WTC11 (cell line): Measurements from ENCODE around the gene PTPRT. TPM values are rescaled to one million over a fixed set of nuclear protein-coding genes. Genes with fewer than 3 reads are reported as not detected.

ENCODE experiments used
- ATAC-seq: fragments of 200-7000 bp; cut with Tn5 transposase; 2 replicates; pipeline ENCODE4 v1.10.0; 2021; ENCODE audit warnings: mild to moderate bottlenecking, moderate library complexity
- CTCF ChIA-PET: fragments of 300-600 bp; sonication (Branson Sonifier 250); formaldehyde crosslinking; loops from one replicate; lab custom pipeline; 2021; ENCODE audit warnings: antibody characterized with exemption; lab: Charles Lee
- POLR2A ChIA-PET: fragments of 350-600 bp; sonication (Branson Sonifier 250); formaldehyde crosslinking; loops from one replicate; lab custom pipeline; 2021; ENCODE audit warnings: antibody characterized with exemption; lab: Charles Lee
- DNase-seq: peaks from one replicate; pipeline ENCODE4 v3.0.0; 2021; ENCODE audit warnings: low spot score
- H3K27ac Mint-ChIP-seq: 2 replicates; pipeline ENCODE4 v1.8.0; 2021; ENCODE audit warnings: mixed read lengths
- H3K27me3 Mint-ChIP-seq: 2 replicates; pipeline ENCODE4 v1.8.0; 2021; ENCODE audit warnings: low read depth, mild to moderate bottlenecking, moderate library complexity, mixed read lengths
- H3K36me3 Mint-ChIP-seq: 2 replicates; pipeline ENCODE4 v1.8.0; 2021; ENCODE audit warnings: mixed read lengths
- H3K4me1 Mint-ChIP-seq: 2 replicates; pipeline ENCODE4 v1.8.0; 2022; ENCODE audit warnings: mixed read lengths
- H3K4me3 Mint-ChIP-seq: 2 replicates; pipeline ENCODE4 v1.8.0; 2021; ENCODE audit warnings: mild to moderate bottlenecking, moderate library complexity, mixed read lengths
- H3K9me3 Mint-ChIP-seq: 2 replicates; pipeline ENCODE4 v1.8.0; 2021; ENCODE audit warnings: mixed read lengths
- NFATC4 ChIP-seq: fragments of 250-450 bp; sonication (Bioruptor Pico); IDR thresholded peaks from 2 replicates; pipeline ENCODE4 v1.9.0; 2021; ENCODE audit warnings: mild to moderate bottlenecking
- NR1H2 ChIP-seq: sonication (generic); formaldehyde crosslinking; IDR thresholded peaks from 2 replicates; pipeline ENCODE4 v1.9.0; 2021; ENCODE audit warnings: mild to moderate bottlenecking, moderate library complexity, missing genetic modification reagents
- RELA ChIP-seq: sonication (generic); formaldehyde crosslinking; IDR thresholded peaks from 2 replicates; pipeline ENCODE4 v1.8.1; 2022; ENCODE audit warnings: missing genetic modification reagents, mild to moderate bottlenecking, borderline replicate concordance
- TEAD1 ChIP-seq: sonication (generic); formaldehyde crosslinking; IDR thresholded peaks from 2 replicates; pipeline ENCODE4 v1.8.0; 2022; ENCODE audit warnings: mild to moderate bottlenecking, missing genetic modification reagents
- TEAD4 ChIP-seq: sonication (generic); formaldehyde crosslinking; IDR thresholded peaks from 2 replicates; pipeline ENCODE4 v1.8.0; 2022; ENCODE audit warnings: mild to moderate bottlenecking, missing genetic modification reagents
- TP53 ChIP-seq: sonication (generic); formaldehyde crosslinking; IDR thresholded peaks from 2 replicates; pipeline ENCODE4 v1.8.1; 2023; ENCODE audit warnings: mild to moderate bottlenecking, missing genetic modification reagents
- ZNF121 ChIP-seq: sonication (generic); formaldehyde crosslinking; IDR thresholded peaks from 2 replicates; pipeline ENCODE4 v1.8.0; 2023; ENCODE audit warnings: missing genetic modification reagents
- ZNF232 ChIP-seq: sonication (generic); formaldehyde crosslinking; IDR thresholded peaks from 2 replicates; pipeline ENCODE4 v1.8.0; 2022; ENCODE audit warnings: mild to moderate bottlenecking, missing genetic modification reagents
- total RNA-seq: library from RNA; stranded (reverse); gene quantifications from 3 replicates; pipeline ENCODE4 v1.2.3, GENCODE V29; 2021
- TF ChIP-seq, protein P1 (sequence below): fragments of 200-600 bp; IDR thresholded peaks from 2 replicates; pipeline ENCODE4 v1.8.0; 2022; ENCODE audit warnings: antibody characterized with exemption
- TF ChIP-seq, protein P2 (sequence below): fragments of 250-450 bp; sonication (Bioruptor Pico); conservative IDR thresholded peaks from 2 replicates; pipeline ENCODE4 v1.9.0; 2021; ENCODE audit warnings: mild to moderate bottlenecking
- TF ChIP-seq, protein P3 (sequence below): sonication (generic); formaldehyde crosslinking; IDR thresholded peaks from 2 replicates; pipeline ENCODE4 v1.8.1; 2023; ENCODE audit warnings: mild to moderate bottlenecking, missing genetic modification reagents
- TF ChIP-seq, protein P4 (sequence below): sonication (generic); formaldehyde crosslinking; IDR thresholded peaks from 2 replicates; pipeline ENCODE4 v1.8.0; 2022; ENCODE audit warnings: missing genetic modification reagents
- TF ChIP-seq, protein P5 (sequence below): sonication (generic); formaldehyde crosslinking; IDR thresholded peaks from 2 replicates; pipeline ENCODE4 v1.8.0; 2023; ENCODE audit warnings: mild to moderate bottlenecking, missing genetic modification reagents
- TF ChIP-seq, protein P6 (sequence below): fragments of 250-450 bp; sonication (Bioruptor Pico); IDR thresholded peaks from 2 replicates; pipeline ENCODE4 v1.9.0; 2021; ENCODE audit warnings: mild to moderate bottlenecking, borderline replicate concordance

The PTPRT gene
- total RNA-seq, 1 experiment from 2014 or later = 1.1 TPM

DNA sequence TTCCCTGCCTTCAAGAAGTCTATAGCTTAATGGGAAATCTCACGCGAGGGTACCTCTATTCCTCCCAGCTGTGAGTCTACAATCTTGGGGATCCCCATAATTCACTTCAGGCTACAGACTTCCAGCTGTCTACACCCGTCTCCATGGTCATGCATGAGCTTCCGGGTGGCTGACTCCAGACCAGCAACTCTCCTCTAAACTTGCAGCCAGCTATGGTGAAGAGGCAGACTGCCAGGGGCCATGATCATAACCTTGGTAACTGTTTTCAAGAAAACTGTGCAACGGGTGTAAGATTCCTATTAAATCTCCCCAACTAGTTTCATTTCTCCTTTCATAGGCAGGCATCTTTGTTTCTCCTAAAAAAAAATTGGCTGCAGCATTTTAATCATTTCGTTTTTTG lies 1037.1 kb downstream of the PTPRT start:
- TF ChIP-seq, protein P1, sequence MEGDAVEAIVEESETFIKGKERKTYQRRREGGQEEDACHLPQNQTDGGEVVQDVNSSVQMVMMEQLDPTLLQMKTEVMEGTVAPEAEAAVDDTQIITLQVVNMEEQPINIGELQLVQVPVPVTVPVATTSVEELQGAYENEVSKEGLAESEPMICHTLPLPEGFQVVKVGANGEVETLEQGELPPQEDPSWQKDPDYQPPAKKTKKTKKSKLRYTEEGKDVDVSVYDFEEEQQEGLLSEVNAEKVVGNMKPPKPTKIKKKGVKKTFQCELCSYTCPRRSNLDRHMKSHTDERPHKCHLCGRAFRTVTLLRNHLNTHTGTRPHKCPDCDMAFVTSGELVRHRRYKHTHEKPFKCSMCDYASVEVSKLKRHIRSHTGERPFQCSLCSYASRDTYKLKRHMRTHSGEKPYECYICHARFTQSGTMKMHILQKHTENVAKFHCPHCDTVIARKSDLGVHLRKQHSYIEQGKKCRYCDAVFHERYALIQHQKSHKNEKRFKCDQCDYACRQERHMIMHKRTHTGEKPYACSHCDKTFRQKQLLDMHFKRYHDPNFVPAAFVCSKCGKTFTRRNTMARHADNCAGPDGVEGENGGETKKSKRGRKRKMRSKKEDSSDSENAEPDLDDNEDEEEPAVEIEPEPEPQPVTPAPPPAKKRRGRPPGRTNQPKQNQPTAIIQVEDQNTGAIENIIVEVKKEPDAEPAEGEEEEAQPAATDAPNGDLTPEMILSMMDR = no peak
- TF ChIP-seq, protein P2, sequence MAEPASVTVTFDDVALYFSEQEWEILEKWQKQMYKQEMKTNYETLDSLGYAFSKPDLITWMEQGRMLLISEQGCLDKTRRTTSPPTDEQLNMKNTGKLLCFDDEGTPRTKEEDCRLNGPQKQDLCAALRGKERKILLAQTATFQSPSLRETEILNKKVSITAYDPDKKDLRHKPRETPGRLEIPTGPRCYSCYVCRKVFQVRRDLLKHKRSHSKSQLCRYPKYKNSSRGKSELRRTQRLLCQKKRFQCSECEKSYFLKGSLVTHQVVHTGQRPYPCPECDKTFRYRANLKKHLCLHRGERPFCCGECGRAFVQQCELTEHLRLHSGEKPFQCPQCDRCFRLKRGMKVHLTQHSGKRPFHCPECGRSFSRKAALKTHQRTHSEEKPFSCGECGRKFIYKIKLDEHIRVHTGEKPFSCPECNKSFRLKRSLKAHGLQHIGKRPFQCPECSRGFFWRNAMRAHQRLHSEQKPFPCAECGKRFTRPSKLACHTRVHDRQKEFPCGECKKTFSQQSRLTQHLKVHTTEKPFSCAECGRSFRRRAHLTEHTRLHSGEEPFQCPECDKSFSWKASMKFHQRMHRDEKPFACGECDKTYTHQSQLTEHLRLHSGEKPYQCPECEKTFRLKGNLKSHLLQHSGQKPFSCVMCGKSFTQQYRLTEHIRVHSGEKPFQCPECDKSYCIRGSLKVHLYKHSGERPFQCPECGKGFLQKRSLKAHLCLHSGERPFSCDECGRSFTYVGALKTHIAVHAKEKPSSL (CRISPR knock-in tag) = no peak
- TF ChIP-seq TP53 (CRISPR knock-in tag) = no peak
- TF ChIP-seq NR1H2 (CRISPR knock-in tag) = no peak
- no peak for TF ChIP-seq NFATC4 (CRISPR knock-in tag)
- no peak for TF ChIP-seq RELA (CRISPR knock-in tag)
- TF ChIP-seq, protein P3, sequence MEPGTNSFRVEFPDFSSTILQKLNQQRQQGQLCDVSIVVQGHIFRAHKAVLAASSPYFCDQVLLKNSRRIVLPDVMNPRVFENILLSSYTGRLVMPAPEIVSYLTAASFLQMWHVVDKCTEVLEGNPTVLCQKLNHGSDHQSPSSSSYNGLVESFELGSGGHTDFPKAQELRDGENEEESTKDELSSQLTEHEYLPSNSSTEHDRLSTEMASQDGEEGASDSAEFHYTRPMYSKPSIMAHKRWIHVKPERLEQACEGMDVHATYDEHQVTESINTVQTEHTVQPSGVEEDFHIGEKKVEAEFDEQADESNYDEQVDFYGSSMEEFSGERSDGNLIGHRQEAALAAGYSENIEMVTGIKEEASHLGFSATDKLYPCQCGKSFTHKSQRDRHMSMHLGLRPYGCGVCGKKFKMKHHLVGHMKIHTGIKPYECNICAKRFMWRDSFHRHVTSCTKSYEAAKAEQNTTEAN (CRISPR knock-in tag) = no peak
- TF ChIP-seq TEAD1 (CRISPR knock-in tag) = no peak
- TF ChIP-seq ZNF232 = no peak
- TF ChIP-seq, all 79 proteins: peak for 0
- DNase-seq (no peak), ATAC-seq (no peak)
- H3K36me3 Mint-ChIP-seq = no peaks in the 10 kb centered on the region
- CTCF ChIA-PET = interaction anchor here (1.2 kb wide), 1 partner anchor 9 kb away, joined by 3 read pairs; no protein-coding TSS in a partner anchor
- no peaks in the 10 kb centered on the region for H3K9me3 Mint-ChIP-seq
- POLR2A ChIA-PET = no interaction called here
- no peaks in the 10 kb centered on the region for H3K4me1 Mint-ChIP-seq
- no peak overlapping the region for H3K4me3 Mint-ChIP-seq
- H3K27me3 Mint-ChIP-seq = no peaks in the 10 kb centered on the region
- no peak overlapping the region for H3K27ac Mint-ChIP-seq

DNA sequence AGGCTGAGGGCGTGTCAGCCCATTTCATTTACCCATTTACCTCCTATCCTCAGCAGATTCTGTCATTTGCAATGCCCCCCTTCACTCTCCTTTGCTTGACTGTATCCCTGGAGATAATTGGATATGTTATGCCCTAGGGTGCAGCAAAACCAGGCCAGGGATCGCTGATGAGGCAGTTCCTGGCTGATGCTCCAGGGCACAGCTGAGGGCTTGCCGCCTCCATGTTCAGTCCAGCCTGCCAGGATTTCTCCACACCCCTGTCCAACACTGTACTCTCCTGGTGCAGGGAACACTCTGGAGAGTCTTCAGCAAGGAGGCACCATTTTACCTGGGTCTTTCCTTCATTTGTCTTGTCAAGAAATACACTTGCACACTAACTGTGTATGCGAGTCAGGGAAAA lies 1039.5 kb downstream of the PTPRT start:
- H3K36me3 Mint-ChIP-seq = no peaks in the 10 kb centered on the region
- TF ChIP-seq ZNF121 (CRISPR knock-in tag) = no peak
- TF ChIP-seq, protein P4, sequence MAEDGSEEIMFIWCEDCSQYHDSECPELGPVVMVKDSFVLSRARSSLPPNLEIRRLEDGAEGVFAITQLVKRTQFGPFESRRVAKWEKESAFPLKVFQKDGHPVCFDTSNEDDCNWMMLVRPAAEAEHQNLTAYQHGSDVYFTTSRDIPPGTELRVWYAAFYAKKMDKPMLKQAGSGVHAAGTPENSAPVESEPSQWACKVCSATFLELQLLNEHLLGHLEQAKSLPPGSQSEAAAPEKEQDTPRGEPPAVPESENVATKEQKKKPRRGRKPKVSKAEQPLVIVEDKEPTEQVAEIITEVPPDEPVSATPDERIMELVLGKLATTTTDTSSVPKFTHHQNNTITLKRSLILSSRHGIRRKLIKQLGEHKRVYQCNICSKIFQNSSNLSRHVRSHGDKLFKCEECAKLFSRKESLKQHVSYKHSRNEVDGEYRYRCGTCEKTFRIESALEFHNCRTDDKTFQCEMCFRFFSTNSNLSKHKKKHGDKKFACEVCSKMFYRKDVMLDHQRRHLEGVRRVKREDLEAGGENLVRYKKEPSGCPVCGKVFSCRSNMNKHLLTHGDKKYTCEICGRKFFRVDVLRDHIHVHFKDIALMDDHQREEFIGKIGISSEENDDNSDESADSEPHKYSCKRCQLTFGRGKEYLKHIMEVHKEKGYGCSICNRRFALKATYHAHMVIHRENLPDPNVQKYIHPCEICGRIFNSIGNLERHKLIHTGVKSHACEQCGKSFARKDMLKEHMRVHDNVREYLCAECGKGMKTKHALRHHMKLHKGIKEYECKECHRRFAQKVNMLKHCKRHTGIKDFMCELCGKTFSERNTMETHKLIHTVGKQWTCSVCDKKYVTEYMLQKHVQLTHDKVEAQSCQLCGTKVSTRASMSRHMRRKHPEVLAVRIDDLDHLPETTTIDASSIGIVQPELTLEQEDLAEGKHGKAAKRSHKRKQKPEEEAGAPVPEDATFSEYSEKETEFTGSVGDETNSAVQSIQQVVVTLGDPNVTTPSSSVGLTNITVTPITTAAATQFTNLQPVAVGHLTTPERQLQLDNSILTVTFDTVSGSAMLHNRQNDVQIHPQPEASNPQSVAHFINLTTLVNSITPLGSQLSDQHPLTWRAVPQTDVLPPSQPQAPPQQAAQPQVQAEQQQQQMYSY (CRISPR knock-in tag) = peak; percentile 69
- H3K27ac Mint-ChIP-seq = no peak overlapping the region
- H3K4me3 Mint-ChIP-seq = no peak overlapping the region
- H3K27me3 Mint-ChIP-seq = peaks cover 3% of the 10 kb centered on the region; the same call in 1 of the 2 replicates
- POLR2A ChIA-PET = no interaction called here
- CTCF ChIA-PET = no interaction called here
- DNase-seq (no peak), ATAC-seq (no peak)
- no peaks in the 10 kb centered on the region for H3K4me1 Mint-ChIP-seq
- no peaks in the 10 kb centered on the region for H3K9me3 Mint-ChIP-seq

DNA sequence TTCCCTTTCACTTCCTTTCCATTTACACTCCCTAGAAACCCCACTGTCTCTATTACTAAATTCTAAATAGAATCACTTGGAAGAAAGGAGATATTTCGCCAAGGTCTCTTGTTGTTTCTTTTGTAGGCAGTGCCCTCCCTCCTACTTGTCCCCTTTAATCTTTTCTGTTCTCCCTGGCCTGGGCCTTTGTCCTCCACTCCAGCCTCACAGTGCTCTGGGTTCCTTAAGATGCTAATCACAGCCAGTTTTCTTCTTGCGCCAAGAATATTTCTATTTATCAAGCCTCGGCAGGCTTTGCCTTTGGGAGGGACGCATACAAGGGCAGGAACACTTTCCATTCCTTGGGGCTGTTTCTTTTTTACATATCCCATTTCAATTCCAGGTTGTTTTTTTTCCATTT lies 1051.0 kb downstream of the PTPRT start:
- DNase-seq = no peak
- peaks cover 6% of the 10 kb centered on the region for H3K27me3 Mint-ChIP-seq
- no peak overlapping the region for H3K4me3 Mint-ChIP-seq
- H3K27ac Mint-ChIP-seq = peak overlapping the region; percentile 74; the same call in 1 of the 2 replicates
- ChIA-PET CTCF (no interaction called here), POLR2A (no interaction called here)
- H3K36me3 Mint-ChIP-seq = no peaks in the 10 kb centered on the region
- peaks cover under 1% of the 10 kb centered on the region; the same call in 1 of the 2 replicates for H3K9me3 Mint-ChIP-seq
- H3K4me1 Mint-ChIP-seq = peaks cover 17% of the 10 kb centered on the region
- no peak for ATAC-seq
- TF ChIP-seq, protein P5, sequence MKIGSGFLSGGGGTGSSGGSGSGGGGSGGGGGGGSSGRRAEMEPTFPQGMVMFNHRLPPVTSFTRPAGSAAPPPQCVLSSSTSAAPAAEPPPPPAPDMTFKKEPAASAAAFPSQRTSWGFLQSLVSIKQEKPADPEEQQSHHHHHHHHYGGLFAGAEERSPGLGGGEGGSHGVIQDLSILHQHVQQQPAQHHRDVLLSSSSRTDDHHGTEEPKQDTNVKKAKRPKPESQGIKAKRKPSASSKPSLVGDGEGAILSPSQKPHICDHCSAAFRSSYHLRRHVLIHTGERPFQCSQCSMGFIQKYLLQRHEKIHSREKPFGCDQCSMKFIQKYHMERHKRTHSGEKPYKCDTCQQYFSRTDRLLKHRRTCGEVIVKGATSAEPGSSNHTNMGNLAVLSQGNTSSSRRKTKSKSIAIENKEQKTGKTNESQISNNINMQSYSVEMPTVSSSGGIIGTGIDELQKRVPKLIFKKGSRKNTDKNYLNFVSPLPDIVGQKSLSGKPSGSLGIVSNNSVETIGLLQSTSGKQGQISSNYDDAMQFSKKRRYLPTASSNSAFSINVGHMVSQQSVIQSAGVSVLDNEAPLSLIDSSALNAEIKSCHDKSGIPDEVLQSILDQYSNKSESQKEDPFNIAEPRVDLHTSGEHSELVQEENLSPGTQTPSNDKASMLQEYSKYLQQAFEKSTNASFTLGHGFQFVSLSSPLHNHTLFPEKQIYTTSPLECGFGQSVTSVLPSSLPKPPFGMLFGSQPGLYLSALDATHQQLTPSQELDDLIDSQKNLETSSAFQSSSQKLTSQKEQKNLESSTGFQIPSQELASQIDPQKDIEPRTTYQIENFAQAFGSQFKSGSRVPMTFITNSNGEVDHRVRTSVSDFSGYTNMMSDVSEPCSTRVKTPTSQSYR (CRISPR knock-in tag) = no peak
- TF ChIP-seq, protein P6, sequence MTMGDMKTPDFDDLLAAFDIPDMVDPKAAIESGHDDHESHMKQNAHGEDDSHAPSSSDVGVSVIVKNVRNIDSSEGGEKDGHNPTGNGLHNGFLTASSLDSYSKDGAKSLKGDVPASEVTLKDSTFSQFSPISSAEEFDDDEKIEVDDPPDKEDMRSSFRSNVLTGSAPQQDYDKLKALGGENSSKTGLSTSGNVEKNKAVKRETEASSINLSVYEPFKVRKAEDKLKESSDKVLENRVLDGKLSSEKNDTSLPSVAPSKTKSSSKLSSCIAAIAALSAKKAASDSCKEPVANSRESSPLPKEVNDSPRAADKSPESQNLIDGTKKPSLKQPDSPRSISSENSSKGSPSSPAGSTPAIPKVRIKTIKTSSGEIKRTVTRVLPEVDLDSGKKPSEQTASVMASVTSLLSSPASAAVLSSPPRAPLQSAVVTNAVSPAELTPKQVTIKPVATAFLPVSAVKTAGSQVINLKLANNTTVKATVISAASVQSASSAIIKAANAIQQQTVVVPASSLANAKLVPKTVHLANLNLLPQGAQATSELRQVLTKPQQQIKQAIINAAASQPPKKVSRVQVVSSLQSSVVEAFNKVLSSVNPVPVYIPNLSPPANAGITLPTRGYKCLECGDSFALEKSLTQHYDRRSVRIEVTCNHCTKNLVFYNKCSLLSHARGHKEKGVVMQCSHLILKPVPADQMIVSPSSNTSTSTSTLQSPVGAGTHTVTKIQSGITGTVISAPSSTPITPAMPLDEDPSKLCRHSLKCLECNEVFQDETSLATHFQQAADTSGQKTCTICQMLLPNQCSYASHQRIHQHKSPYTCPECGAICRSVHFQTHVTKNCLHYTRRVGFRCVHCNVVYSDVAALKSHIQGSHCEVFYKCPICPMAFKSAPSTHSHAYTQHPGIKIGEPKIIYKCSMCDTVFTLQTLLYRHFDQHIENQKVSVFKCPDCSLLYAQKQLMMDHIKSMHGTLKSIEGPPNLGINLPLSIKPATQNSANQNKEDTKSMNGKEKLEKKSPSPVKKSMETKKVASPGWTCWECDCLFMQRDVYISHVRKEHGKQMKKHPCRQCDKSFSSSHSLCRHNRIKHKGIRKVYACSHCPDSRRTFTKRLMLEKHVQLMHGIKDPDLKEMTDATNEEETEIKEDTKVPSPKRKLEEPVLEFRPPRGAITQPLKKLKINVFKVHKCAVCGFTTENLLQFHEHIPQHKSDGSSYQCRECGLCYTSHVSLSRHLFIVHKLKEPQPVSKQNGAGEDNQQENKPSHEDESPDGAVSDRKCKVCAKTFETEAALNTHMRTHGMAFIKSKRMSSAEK (CRISPR knock-in tag) = no peak
- TF ChIP-seq TEAD4 (CRISPR knock-in tag) = no peak
